ENCODE measurements around the gene MFN2.
"Not testable (repeated sequence)": the region's sequence is repeated elsewhere in the genome, so short reads cannot be mapped to it uniquely, and the experiment has no call there.

The MFN2 gene

GRCh38 chr1:11997081-11997850 lies 17.0 kb downstream of the MFN2 start:
- no peak for DNase-seq

- no peak for DNase-seq
These were observed 18.4 kb downstream of the MFN2 start for GRCh38 chr1:11998636-11999035.

- no peak for DNase-seq
These were observed 19.0 kb downstream of the MFN2 start for GRCh38 chr1:11999236-11999635.

GRCh38 chr1:12001249-12001917 lies 21.1 kb downstream of the MFN2 start:
- peak in 8 of 51 donors; percentile 3 to 44 (median 18) for DNase-seq

GRCh38 chr1:12001996-12002493 lies 21.8 kb downstream of the MFN2 start:
- peak in 1 of 51 donors; percentile 39 for DNase-seq

GRCh38 chr1:12003762-12004161 lies 23.5 kb downstream of the MFN2 start:
- no peak for DNase-seq

- no peak for DNase-seq
These were observed 25.4 kb downstream of the MFN2 start for GRCh38 chr1:12005488-12006166.

- DNase-seq: peak in 2 of 51 donors; percentile 22 to 23
These were observed 26.1 kb downstream of the MFN2 start for GRCh38 chr1:12006167-12006921.

- no peak for DNase-seq
These were observed 27.0 kb downstream of the MFN2 start for GRCh38 chr1:12007204-12007603.

- DNase-seq: not testable (repeated sequence)
These were observed 28.1 kb downstream of the MFN2 start for GRCh38 chr1:12008355-12008754.

- DNase-seq: peak in 1 of 51 donors; percentile 3
These were observed 29.2 kb downstream of the MFN2 start for GRCh38 chr1:12009318-12009947.

- DNase-seq: no peak
These were observed 30.7 kb downstream of the MFN2 start for GRCh38 chr1:12010746-12011570.

GRCh38 chr1:12011998-12012397 lies 31.8 kb downstream of the MFN2 start:
- no peak for DNase-seq

GRCh38 chr1:12012560-12013316 lies 32.5 kb downstream of the MFN2 start:
- DNase-seq: no peak

GRCh38 chr1:12014141-12014991 lies 34.1 kb downstream of the MFN2 start:
- no peak for DNase-seq

GRCh38 chr1:12015001-12015491 lies 34.8 kb downstream of the MFN2 start:
- no peak for DNase-seq

- DNase-seq: no peak
These were observed 35.3 kb downstream of the MFN2 start for GRCh38 chr1:12015499-12015898.

- DNase-seq: no peak
These were observed 35.9 kb downstream of the MFN2 start for GRCh38 chr1:12016182-12016581.

Measured in hypothalamus (tissue), 51 donors.